Measurements from ENCODE around the gene ALKBH5. TPM values are rescaled to one million over a fixed set of nuclear protein-coding genes. Genes with fewer than 3 reads are reported as not detected.

The ALKBH5 gene
- total RNA-seq, 1 experiment from 2014 or later = 97.8 TPM

GRCh38 chr17:18203308-18203707, 19.7 kb downstream of the ALKBH5 start:
- Histone ChIP-seq H3K4me1 (ENCODE audit: control insufficient read depth in 1 of 2, insufficient read depth in 2 of 2, low read length in 2 of 2) (peaks cover 8 to 17% of the 10 kb centered on the region in 2 experiments; a peak in 3 of 4 replicates), H3K4me3 (replicated peaks in 1 of 2; ENCODE audit: low read depth in 1 of 2, low read length in 2 of 2) (no peak overlapping the region), H3K79me2 (ENCODE audit: insufficient read depth, low read length) (peaks cover 67% of the 10 kb centered on the region), H3K9ac (ENCODE audit: low read length) (no peak overlapping the region), H3K27me3 (ENCODE audit: insufficient read depth, low read length) (no peaks in the 10 kb centered on the region), H3K9me3 (ENCODE audit: control insufficient read depth in 1 of 2, insufficient read depth in 1 of 2, low read depth in 1 of 2, low read length in 2 of 2) (no peaks in the 10 kb centered on the region), H3K4me2 (ENCODE audit: low read length) (peak overlapping the region; percentile 49), H3K36me3 (ENCODE audit: control insufficient read depth in 1 of 2, insufficient read depth in 2 of 2, low read length in 2 of 2) (peaks cover 23 to 39% of the 10 kb centered on the region in 2 experiments), H2AFZ (ENCODE audit: low read depth, low read length, poor library complexity, severe bottlenecking) (no peak overlapping the region), H3K9me2 (ENCODE audit: insufficient read depth) (no peaks in the 10 kb centered on the region), H4K20me1 (ENCODE audit: insufficient read depth) (no peaks in the 10 kb centered on the region), H3K27ac (ENCODE audit: low read depth, low read length) (no peak overlapping the region)
- DNase-seq (ENCODE audit: low read depth, low spot score) (no peak), ATAC-seq (peak; percentile 83)
- no TSS peak for BruUV-seq (replicated peaks)
- CTCF ChIA-PET = no interaction called here
- RAD21 ChIA-PET (ENCODE audit: low non-redundant PET in 1 of 2, low total read pairs in 2 of 2, uncharacterized antibody in 2 of 2, unreplicated experiment in 2 of 2) = interaction anchor here in 1 of 2 experiments (0.7 kb wide), 1 partner anchor 111 kb away, joined by 3 read pairs; no protein-coding TSS in a partner anchor
- TF ChIP-seq MAX (IDR thresholded peaks at IDR 0.05) (no peak), JUND (IDR thresholded peaks at IDR 0.05) (no peak), ATF3 (IDR thresholded peaks at IDR 0.05) (no peak), REST (IDR thresholded peaks at IDR 0.05; ENCODE audit: low read depth) (no peak), CEBPB (IDR thresholded peaks at IDR 0.05; ENCODE audit: low read depth) (no peak), EZH2phosphoT487 (IDR thresholded peaks at IDR 0.05; ENCODE audit: borderline replicate concordance) (no peak), YY1 (IDR thresholded peaks at IDR 0.05; ENCODE audit: extremely low read depth, insufficient replicate concordance, low read depth, low read length) (no peak), CBX3 (IDR thresholded peaks at IDR 0.05; ENCODE audit: low read depth) (no peak), EZH2 (IDR thresholded peaks at IDR 0.05) (no peak), SP1 (IDR thresholded peaks at IDR 0.05; ENCODE audit: low read depth) (no peak), SIN3A (IDR thresholded peaks at IDR 0.05; ENCODE audit: low read depth) (no peak), EGR1 (IDR thresholded peaks at IDR 0.05; ENCODE audit: low read depth) (no peak), POLR2A (IDR thresholded peaks at IDR 0.05; ENCODE audit: borderline replicate concordance, extremely low read depth, insufficient read depth, insufficient read length) (no peak)
- intact Hi-C loops (cut with micrococcal nuclease) = no loop called here
- POLR2A ChIA-PET = no interaction called here
